ENCODE results near the gene ELMO1. TPM values are rescaled to one million over a fixed set of nuclear protein-coding genes. Genes with fewer than 3 reads are reported as not detected.

Gene ELMO1
- total RNA-seq, 1 experiment from 2014 or later: not detected

GRCh38 chr7:37408291-37409228 is 40.1 kb downstream of the ELMO1 start:
- H3K27ac ChIP-seq (ENCODE audit: low read depth, low read length, poor library complexity, severe bottlenecking): no peak overlapping the region
- H3K9me3 ChIP-seq (ENCODE audit: low read depth, low read length, poor library complexity, severe bottlenecking): no peaks in the 10 kb centered on the region
- BruUV-seq (replicated peaks): no TSS peak
- POLR2A ChIA-PET (ENCODE audit: low non-redundant PET): no interaction called here
- CTCF ChIA-PET: no interaction called here
- intact Hi-C loops (cut with micrococcal nuclease; ENCODE audit: unreplicated experiment): no loop called here
- no peaks in the 10 kb centered on the region for H3K27me3 ChIP-seq (replicated peaks; ENCODE audit: insufficient read depth, low read depth, low read length, poor library complexity)
- no peak overlapping the region for H3K4me3 ChIP-seq (ENCODE audit: low read depth, low read length, poor library complexity, severe bottlenecking)
- H3K4me1 ChIP-seq (ENCODE audit: insufficient read depth, low read length, poor library complexity, severe bottlenecking): no peaks in the 10 kb centered on the region
- TF ChIP-seq CTCF (conservative IDR thresholded peaks at IDR 0.05; ENCODE audit: low read depth, low read length) (no peak), EZH2 (IDR thresholded peaks at IDR 0.05; ENCODE audit: borderline replicate concordance, low read depth, low read length, poor library complexity, severe bottlenecking) (no peak)
- no peak for DNase-seq (ENCODE audit: low spot score)
- no peaks in the 10 kb centered on the region for H3K36me3 ChIP-seq (ENCODE audit: insufficient read depth, low read length, poor library complexity, severe bottlenecking)

- no peaks in the 10 kb centered on the region for H3K27me3 ChIP-seq (replicated peaks; ENCODE audit: insufficient read depth, low read depth, low read length, poor library complexity)
- no peaks in the 10 kb centered on the region for H3K4me1 ChIP-seq (ENCODE audit: insufficient read depth, low read length, poor library complexity, severe bottlenecking)
- DNase-seq (ENCODE audit: low spot score): no peak
- no TSS peak for BruUV-seq (replicated peaks)
- no peaks in the 10 kb centered on the region for H3K9me3 ChIP-seq (ENCODE audit: low read depth, low read length, poor library complexity, severe bottlenecking)
- ChIA-PET CTCF (no interaction called here), POLR2A (ENCODE audit: low non-redundant PET) (no interaction called here)
- intact Hi-C loops (cut with micrococcal nuclease; ENCODE audit: unreplicated experiment): no loop called here
- no peak overlapping the region for H3K4me3 ChIP-seq (ENCODE audit: low read depth, low read length, poor library complexity, severe bottlenecking)
- H3K36me3 ChIP-seq (ENCODE audit: insufficient read depth, low read length, poor library complexity, severe bottlenecking): no peaks in the 10 kb centered on the region
- TF ChIP-seq CTCF (conservative IDR thresholded peaks at IDR 0.05; ENCODE audit: low read depth, low read length) (no peak), EZH2 (IDR thresholded peaks at IDR 0.05; ENCODE audit: borderline replicate concordance, low read depth, low read length, poor library complexity, severe bottlenecking) (no peak)
- no peak overlapping the region for H3K27ac ChIP-seq (ENCODE audit: low read depth, low read length, poor library complexity, severe bottlenecking)
Measured at GRCh38 chr7:37405603-37406122, 43.0 kb downstream of the ELMO1 start.

- H3K4me3 ChIP-seq (ENCODE audit: low read depth, low read length, poor library complexity, severe bottlenecking): no peak overlapping the region
- BruUV-seq (replicated peaks): no TSS peak
- TF ChIP-seq EZH2 (IDR thresholded peaks at IDR 0.05; ENCODE audit: borderline replicate concordance, low read depth, low read length, poor library complexity, severe bottlenecking): no peak
- no peak for TF ChIP-seq CTCF (conservative IDR thresholded peaks at IDR 0.05; ENCODE audit: low read depth, low read length)
- POLR2A ChIA-PET (ENCODE audit: low non-redundant PET): no interaction called here
- no peaks in the 10 kb centered on the region for H3K27me3 ChIP-seq (replicated peaks; ENCODE audit: insufficient read depth, low read depth, low read length, poor library complexity)
- CTCF ChIA-PET: no interaction called here
- H3K27ac ChIP-seq (ENCODE audit: low read depth, low read length, poor library complexity, severe bottlenecking): no peak overlapping the region
- H3K36me3 ChIP-seq (ENCODE audit: insufficient read depth, low read length, poor library complexity, severe bottlenecking): no peaks in the 10 kb centered on the region
- H3K4me1 ChIP-seq (ENCODE audit: insufficient read depth, low read length, poor library complexity, severe bottlenecking): no peaks in the 10 kb centered on the region
- intact Hi-C loops (cut with micrococcal nuclease; ENCODE audit: unreplicated experiment): no loop called here
- no peaks in the 10 kb centered on the region for H3K9me3 ChIP-seq (ENCODE audit: low read depth, low read length, poor library complexity, severe bottlenecking)
- no peak for DNase-seq (ENCODE audit: low spot score)
Measured at GRCh38 chr7:37405128-37405527, 43.5 kb downstream of the ELMO1 start.

All from A673 (cell line).